Naive thymus-derived CD4-positive, alpha-beta T cell (primary cell): ENCODE results near the gene SPEG. TPM values are rescaled to one million over a fixed set of nuclear protein-coding genes. Genes with fewer than 3 reads are reported as not detected.

Source experiments
- ATAC-seq: fragments of 150-1000 bp; cut with Tn5 transposase; 2 replicates; pipeline ENCODE4 v1.10.0; 2021; ENCODE audit warnings: mild to moderate bottlenecking, moderate library complexity
- CTCF ChIA-PET: fragments of 350-600 bp; sonication (Branson Sonifier 250); formaldehyde crosslinking; loops from one replicate; lab custom pipeline; 2021; ENCODE audit warnings: antibody characterized with exemption; lab: Charles Lee
- POLR2A ChIA-PET: fragments of 350-600 bp; sonication (Branson Sonifier 250); formaldehyde crosslinking; loops from one replicate; lab custom pipeline; 2021; ENCODE audit warnings: antibody characterized with exemption, inconsistent platforms; lab: Charles Lee
- DNase-seq, 9 donors: peaks; one replicate each; pipeline versions ENCODE4 v3.0.0 to v3.0.0-alpha.2; 2020 to 2022; ENCODE audit warnings: mixed read lengths in 1 of 9
- H3K27ac ChIP-seq: one replicate; pipeline ENCODE4 v1.7.0; 2013; ENCODE audit warnings: mild to moderate bottlenecking, low read depth, low read length, moderate library complexity
- H3K27me3 ChIP-seq, 2 donors: one replicate each; pipeline ENCODE4 v1.7.0; 2013; ENCODE audit warnings: low read length in 2 of 2, mild to moderate bottlenecking in 2 of 2, moderate library complexity in 2 of 2; ENCODE audit not compliant: control insufficient read depth in 2 of 2, insufficient read depth in 2 of 2
- H3K36me3 ChIP-seq, 3 experiments: 1 replicate in 2 of 3; 2 replicates in 1 of 3; pipeline ENCODE4 v1.7.0; 2013; ENCODE audit warnings: low read length in 3 of 3, mild to moderate bottlenecking in 3 of 3, moderate library complexity in 1 of 3; ENCODE audit not compliant: insufficient read depth in 3 of 3, control insufficient read depth in 2 of 3
- H3K4me1 ChIP-seq, 2 donors: one replicate each; pipeline ENCODE4 v1.7.0; 2013; ENCODE audit warnings: low read length in 2 of 2, mild to moderate bottlenecking in 2 of 2, moderate library complexity in 1 of 2; ENCODE audit not compliant: control insufficient read depth in 2 of 2, insufficient read depth in 2 of 2
- H3K4me3 ChIP-seq: 2 replicates; pipeline ENCODE4 v1.7.0; 2013; ENCODE audit warnings: mild to moderate bottlenecking, low read length
- H3K9me3 ChIP-seq, 3 experiments: 1 replicate in 2 of 3; 2 replicates in 1 of 3; pipeline ENCODE4 v1.7.0; 2013; ENCODE audit warnings: low read length in 3 of 3; ENCODE audit not compliant: control insufficient read depth in 2 of 3
- H3K27ac Mint-ChIP-seq, 9 donors: one replicate each; pipeline ENCODE4 v1.8.0; 2020 to 2022; ENCODE audit warnings: mixed read lengths in 9 of 9, mild to moderate bottlenecking in 8 of 9, moderate library complexity in 5 of 9, inconsistent platforms in 2 of 9
- H3K27me3 Mint-ChIP-seq, 5 donors: one replicate each; pipeline ENCODE4 v1.8.0; 2021 to 2022; ENCODE audit warnings: mixed read lengths in 5 of 5, mild to moderate bottlenecking in 1 of 5
- H3K36me3 Mint-ChIP-seq, 5 donors: one replicate each; pipeline ENCODE4 v1.8.0; 2020 to 2022; ENCODE audit warnings: mixed read lengths in 5 of 5, mild to moderate bottlenecking in 3 of 5, inconsistent platforms in 1 of 5
- H3K4me1 Mint-ChIP-seq, 7 donors: one replicate each; pipeline ENCODE4 v1.8.0; 2020 to 2022; ENCODE audit warnings: mixed read lengths in 7 of 7, mild to moderate bottlenecking in 3 of 7, inconsistent platforms in 1 of 7
- H3K4me3 Mint-ChIP-seq, 10 donors: one replicate each; pipeline ENCODE4 v1.8.0; 2020 to 2022; ENCODE audit warnings: mild to moderate bottlenecking in 10 of 10, mixed read lengths in 10 of 10, moderate library complexity in 6 of 10, inconsistent platforms in 2 of 10
- H3K9me3 Mint-ChIP-seq, 11 donors: one replicate each; pipeline ENCODE4 v1.8.0; 2020 to 2022; ENCODE audit warnings: mixed read lengths in 11 of 11, mild to moderate bottlenecking in 4 of 11, inconsistent platforms in 1 of 11, moderate library complexity in 1 of 11
- intact Hi-C, 2 donors: fragments of 100-400 bp; cut with micrococcal nuclease; formaldehyde crosslinking; loops; one replicate each; pipeline ENCODE4 v1.15.1; 2023
- polyA plus RNA-seq, 2 donors: library from polyadenylated mRNA; unstranded; fragments of 300-500 nt; fragmentation: Illumina TruSeq; gene quantifications; one replicate each; pipeline ENCODE4 v1.2.3, GENCODE V29; 2021
- total RNA-seq, 6 experiments: library from RNA in 5 of 6; stranded (reverse) in 5 of 6; gene quantifications; 1 replicate in 5 of 6; 2 replicates in 1 of 6; pipeline ENCODE4 v1.2.3 and lab custom pipeline; 2021 to 2026

SPEG gene
- total and polyA plus RNA-seq, 7 experiments from 2014 or later, result 0.26 to 23.2 (median 11.8) TPM

DNA sequence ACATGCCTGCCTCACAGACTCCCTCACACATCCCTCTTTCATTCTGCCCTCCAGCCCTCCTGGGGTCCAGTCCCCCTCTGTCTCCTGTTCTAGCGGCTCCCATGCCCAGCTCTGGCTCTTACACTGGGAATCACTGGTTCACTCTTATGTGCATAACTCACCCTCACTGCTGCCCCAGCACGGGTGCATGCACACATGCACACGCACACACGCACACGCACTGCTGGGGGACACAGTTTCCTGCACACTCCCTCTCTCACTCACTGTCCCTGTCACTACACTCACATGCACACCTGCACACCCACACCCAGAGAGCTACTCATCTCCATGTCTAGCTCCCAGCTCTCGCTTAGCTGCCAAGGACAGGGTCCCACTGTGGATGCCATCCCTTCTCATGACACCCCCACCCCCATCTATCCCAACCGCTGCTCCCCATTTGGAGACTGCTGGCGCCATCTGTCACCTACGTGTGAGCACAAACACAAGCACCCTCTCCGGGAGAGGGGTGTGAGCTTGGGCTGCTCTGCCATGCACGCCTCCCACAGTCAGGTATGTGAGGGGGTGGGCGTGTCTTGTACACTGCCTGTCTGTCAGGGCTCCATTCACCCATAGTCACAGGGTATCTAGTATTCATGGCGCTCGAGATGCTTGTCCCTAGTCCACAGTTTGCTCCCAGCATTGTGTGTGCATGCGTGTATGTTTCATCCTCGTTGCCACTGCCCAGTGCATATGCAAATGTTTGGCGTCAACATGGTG is 81.4 kb downstream of the SPEG start:
- Histone ChIP-seq H3K27me3 (peaks cover 0 to 5% of the 10 kb centered on the region in 2 donors), H3K4me1 (no peaks in the 10 kb centered on the region), H3K9me3 (no peaks in the 10 kb centered on the region), H3K4me3 (no peak overlapping the region), H3K36me3 (no peaks in the 10 kb centered on the region), H3K27ac (no peak overlapping the region)
- H3K27me3 Mint-ChIP-seq, result peaks cover 71 to 86% (median 83%) of the 10 kb centered on the region in 5 donors
- H3K36me3 Mint-ChIP-seq, result no peaks in the 10 kb centered on the region
- DNase-seq, result no peak
- intact Hi-C loops, result no loop called here
- ATAC-seq, result no peak
- POLR2A ChIA-PET, result no interaction called here
- H3K9me3 Mint-ChIP-seq, result peaks cover 0 to 2% (median 0%) of the 10 kb centered on the region in 11 donors
- CTCF ChIA-PET, result no interaction called here
- peaks cover 3 to 23% (median 18%) of the 10 kb centered on the region in 7 donors for H3K4me1 Mint-ChIP-seq
- no peak overlapping the region for H3K27ac Mint-ChIP-seq
- H3K4me3 Mint-ChIP-seq, result peak overlapping the region in 3 of 10 donors; percentile 39 to 61 (median 57)

- peaks cover 0 to 1% (median 0%) of the 10 kb centered on the region in 11 donors for H3K9me3 Mint-ChIP-seq
- H3K27me3 Mint-ChIP-seq, result peaks cover 76 to 86% (median 84%) of the 10 kb centered on the region in 5 donors
- no peaks in the 10 kb centered on the region for H3K9me3 ChIP-seq
- ChIA-PET CTCF (no interaction called here), POLR2A (no interaction called here)
- H3K36me3 ChIP-seq, result no peaks in the 10 kb centered on the region
- intact Hi-C loops, result no loop called here
- no peak overlapping the region for H3K4me3 Mint-ChIP-seq
- ATAC-seq (no peak), DNase-seq (no peak)
- H3K4me3 ChIP-seq, result no peak overlapping the region
- H3K36me3 Mint-ChIP-seq, result no peaks in the 10 kb centered on the region
- H3K4me1 ChIP-seq, result no peaks in the 10 kb centered on the region
- H3K27ac ChIP-seq, result no peak overlapping the region
- H3K27me3 ChIP-seq, result peaks cover 0 to 9% of the 10 kb centered on the region in 2 donors
- H3K4me1 Mint-ChIP-seq, result peaks cover 3 to 29% (median 26%) of the 10 kb centered on the region in 7 donors
- H3K27ac Mint-ChIP-seq, result no peak overlapping the region
These were observed 82.2 kb downstream of the SPEG start for GRCh38 chr2:219516888-219517287.

- DNase-seq (no peak), ATAC-seq (no peak)
- Mint-ChIP-seq H3K36me3 (no peaks in the 10 kb centered on the region), H3K27ac (no peak overlapping the region), H3K9me3 (peaks cover 0 to 1% (median 0%) of the 10 kb centered on the region in 11 donors), H3K4me1 (peaks cover 6 to 30% (median 27%) of the 10 kb centered on the region in 7 donors), H3K4me3 (no peak overlapping the region), H3K27me3 (peaks cover 72 to 81% (median 77%) of the 10 kb centered on the region in 5 donors)
- POLR2A ChIA-PET, result interaction anchor here (1.2 kb wide), 1 partner anchor 12 kb away, joined by 3 read pairs; no protein-coding TSS in a partner anchor
- Histone ChIP-seq H3K4me1 (peaks cover 0 to 1% of the 10 kb centered on the region in 2 donors), H3K4me3 (no peak overlapping the region), H3K27me3 (peaks cover 0 to 14% of the 10 kb centered on the region in 2 donors), H3K36me3 (no peaks in the 10 kb centered on the region), H3K9me3 (no peaks in the 10 kb centered on the region), H3K27ac (no peak overlapping the region)
- CTCF ChIA-PET, result interaction anchor here (0.8 to 1.2 kb wide), 2 partner anchors 11 to 12 kb away, joined by 3 to 4 read pairs; no protein-coding TSS in a partner anchor
- intact Hi-C loops, result no loop called here
These were observed 83.5 kb downstream of the SPEG start for GRCh38 chr2:219517954-219518778.

DNA sequence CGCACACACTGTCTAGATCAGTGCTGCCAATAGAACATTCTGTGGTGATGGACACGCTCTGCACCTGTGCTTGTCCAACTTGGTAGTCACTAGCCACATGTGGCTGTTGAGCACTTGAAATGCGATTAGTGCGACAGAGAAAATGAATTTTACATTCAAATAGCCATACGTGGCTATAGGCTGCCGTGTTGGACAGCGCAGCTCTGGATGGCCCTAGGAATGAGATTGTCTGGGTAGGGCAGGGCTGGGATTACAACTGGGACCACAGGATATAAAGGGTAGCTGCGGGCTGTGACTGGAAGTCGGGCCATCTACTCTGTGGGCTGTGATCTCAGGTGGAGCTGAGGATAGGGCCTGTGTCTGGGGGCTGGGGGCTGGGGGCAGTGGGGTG is 84.9 kb downstream of the SPEG start:
- Histone ChIP-seq H3K4me1 (peaks cover 0 to 5% of the 10 kb centered on the region in 2 donors), H3K4me3 (no peak overlapping the region), H3K9me3 (no peaks in the 10 kb centered on the region), H3K27me3 (peaks cover 0 to 27% of the 10 kb centered on the region in 2 donors), H3K27ac (no peak overlapping the region), H3K36me3 (no peaks in the 10 kb centered on the region)
- CTCF ChIA-PET, result no interaction called here
- ATAC-seq (no peak), DNase-seq (no peak)
- no peak overlapping the region for H3K27ac Mint-ChIP-seq
- intact Hi-C loops, result no loop called here
- peaks cover 0 to 3% (median 0%) of the 10 kb centered on the region in 11 donors for H3K9me3 Mint-ChIP-seq
- POLR2A ChIA-PET, result no interaction called here
- H3K4me1 Mint-ChIP-seq, result peaks cover 3 to 29% (median 21%) of the 10 kb centered on the region in 7 donors
- H3K4me3 Mint-ChIP-seq, result no peak overlapping the region
- peaks cover 74 to 81% (median 78%) of the 10 kb centered on the region in 5 donors for H3K27me3 Mint-ChIP-seq
- H3K36me3 Mint-ChIP-seq, result no peaks in the 10 kb centered on the region

DNA sequence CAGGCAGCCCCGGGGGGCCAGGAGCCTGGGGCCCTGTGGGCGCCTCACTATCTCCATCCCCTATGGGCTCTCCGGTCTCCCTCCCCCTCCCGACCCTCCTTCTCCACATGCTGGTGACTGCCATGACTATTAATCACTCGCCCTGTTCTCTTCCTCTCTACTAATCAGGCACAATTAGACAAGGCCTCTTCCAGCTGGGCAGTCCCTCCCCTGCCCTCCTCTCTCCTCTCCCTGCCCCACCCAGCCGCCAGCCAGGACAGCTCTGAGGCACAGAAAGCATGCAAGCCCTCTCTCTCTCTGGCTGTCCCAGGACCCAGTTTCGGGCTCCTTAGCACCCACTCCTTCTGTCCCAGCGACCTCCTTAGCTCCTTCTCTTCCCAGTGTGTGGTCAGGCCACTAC is 85.4 kb downstream of the SPEG start:
- no peaks in the 10 kb centered on the region for H3K36me3 Mint-ChIP-seq

DNA sequence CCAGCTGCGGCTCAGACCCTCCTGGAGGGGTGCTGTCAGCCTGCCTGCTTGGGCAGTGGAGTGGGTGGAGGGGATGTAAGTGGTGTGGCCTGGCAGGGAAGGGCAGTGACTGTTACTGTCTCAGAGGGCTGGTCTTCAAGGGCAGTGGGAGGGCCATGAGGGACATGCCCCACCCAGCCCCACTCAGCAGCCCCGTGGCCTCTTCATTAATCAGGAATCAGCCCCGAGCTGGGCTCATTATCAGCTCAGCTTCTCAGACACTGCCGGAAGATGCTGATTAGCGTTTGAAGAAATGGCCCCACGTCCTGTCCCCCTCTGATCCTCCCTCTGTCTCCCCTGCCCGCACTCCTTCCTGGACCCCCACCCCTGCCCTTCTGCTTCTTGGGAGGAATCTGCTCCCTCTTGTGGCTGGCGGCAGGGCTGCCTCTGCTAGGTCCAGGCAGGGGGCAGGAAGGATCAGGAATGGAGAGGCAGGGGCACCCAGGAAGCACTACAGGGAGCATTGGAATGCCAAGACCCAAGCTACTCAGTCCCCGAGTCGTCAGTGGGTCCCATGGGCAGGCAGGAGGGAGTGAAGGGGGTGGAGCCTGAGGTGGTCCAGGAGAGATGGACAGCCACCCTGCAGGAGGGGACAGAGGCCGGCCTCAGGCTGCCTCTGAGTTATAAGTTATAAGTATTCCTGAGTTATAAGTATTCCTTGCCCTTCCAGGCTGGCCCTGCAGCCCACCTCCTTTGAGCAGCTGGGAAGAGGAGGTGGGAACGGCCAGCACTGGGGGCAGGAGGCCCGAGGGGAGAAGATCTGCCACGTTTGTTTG is 86.6 kb downstream of the SPEG start:
- no peak overlapping the region for H3K4me3 ChIP-seq
- intact Hi-C loops, result no loop called here
- H3K27me3 ChIP-seq, result peaks cover 0 to 30% of the 10 kb centered on the region in 2 donors
- no peak overlapping the region for H3K27ac ChIP-seq
- H3K4me3 Mint-ChIP-seq, result peak overlapping the region in 5 of 10 donors; percentile 17 to 78 (median 61)
- H3K4me1 Mint-ChIP-seq, result peaks cover 3 to 23% (median 18%) of the 10 kb centered on the region in 7 donors
- peaks cover 0 to 5% of the 10 kb centered on the region in 2 donors for H3K4me1 ChIP-seq
- H3K9me3 Mint-ChIP-seq, result peaks cover 0 to 3% (median 0%) of the 10 kb centered on the region in 11 donors
- peaks cover 74 to 86% (median 80%) of the 10 kb centered on the region in 5 donors for H3K27me3 Mint-ChIP-seq
- ATAC-seq, result no peak
- ChIA-PET POLR2A (no interaction called here), CTCF (interaction anchor here (1.9 to 2.4 kb wide), 2 partner anchors 8 to 12 kb away, joined by 5 to 11 read pairs; no protein-coding TSS in a partner anchor)
- no peaks in the 10 kb centered on the region for H3K36me3 ChIP-seq
- H3K27ac Mint-ChIP-seq, result no peak overlapping the region
- no peak for DNase-seq
- no peaks in the 10 kb centered on the region for H3K36me3 Mint-ChIP-seq
- H3K9me3 ChIP-seq, result no peaks in the 10 kb centered on the region

More for the DNA sequence above, 85.4 kb downstream of the SPEG start:
- Histone ChIP-seq H3K27me3 (peaks cover 0 to 32% of the 10 kb centered on the region in 2 donors), H3K27ac (no peak overlapping the region), H3K4me3 (no peak overlapping the region), H3K36me3 (no peaks in the 10 kb centered on the region), H3K4me1 (peaks cover 0 to 5% of the 10 kb centered on the region in 2 donors), H3K9me3 (no peaks in the 10 kb centered on the region)
- Mint-ChIP-seq H3K4me1 (peaks cover 3 to 29% (median 21%) of the 10 kb centered on the region in 7 donors), H3K9me3 (peaks cover 0 to 3% (median 0%) of the 10 kb centered on the region in 11 donors), H3K4me3 (peak overlapping the region in 1 of 10 donors; percentile 45), H3K27ac (no peak overlapping the region), H3K27me3 (peaks cover 75 to 82% (median 80%) of the 10 kb centered on the region in 5 donors)
- ATAC-seq (no peak), DNase-seq (no peak)
- POLR2A ChIA-PET, result no interaction called here
- intact Hi-C loops, result no loop called here
- CTCF ChIA-PET, result interaction anchor here (0.8 to 2.4 kb wide), 3 partner anchors 10 to 44 kb away, joined by 3 to 11 read pairs (median 5); no protein-coding TSS in a partner anchor
